CD4-positive, alpha-beta T cell (primary cell): Measurements from ENCODE around the gene HOGA1. TPM values are rescaled to one million over a fixed set of nuclear protein-coding genes. Genes with fewer than 3 reads are reported as not detected.
"Not testable (repeated sequence)": the region's sequence is repeated elsewhere in the genome, so short reads cannot be mapped to it uniquely, and the experiment has no call there.

Experiments
- ATAC-seq: fragments of 200-7000 bp; cut with Tn5 transposase; one replicate; pipeline ENCODE4 v1.10.0; 2022; ENCODE audit warnings: mild to moderate bottlenecking; ENCODE audit not compliant: poor library complexity
- CTCF ChIA-PET: fragments of 350-600 bp; sonication (Branson Sonifier 250); formaldehyde crosslinking; loops from one replicate; lab custom pipeline; 2021; ENCODE audit warnings: antibody characterized with exemption, inconsistent platforms; lab: Charles Lee
- POLR2A ChIA-PET: fragments of 350-600 bp; sonication (Branson Sonifier 250); formaldehyde crosslinking; loops from one replicate; lab custom pipeline; 2021; ENCODE audit warnings: antibody characterized with exemption, inconsistent platforms; lab: Charles Lee
- DNase-seq, 14 experiments: peaks; one replicate each; pipeline ENCODE4 v3.0.0-alpha.2; 2013 to 2020; ENCODE audit warnings: mixed read lengths in 2 of 14
- H3K27ac ChIP-seq, 2 donors: one replicate each; pipeline versions ENCODE4 v1.5.1 to v1.7.0; 2013; ENCODE audit warnings: low read length in 2 of 2, low read depth in 1 of 2, mild to moderate bottlenecking in 1 of 2
- H3K27me3 ChIP-seq, 2 experiments: 1 replicate in 1 of 2; 2 replicates in 1 of 2; pipeline versions ENCODE4 v1.6.1 to v1.7.0; 2013; ENCODE audit warnings: low read length in 2 of 2, control low read depth in 1 of 2, mild to moderate bottlenecking in 1 of 2, moderate library complexity in 1 of 2; ENCODE audit not compliant: insufficient read depth in 2 of 2, control insufficient read depth in 1 of 2
- H3K36me3 ChIP-seq: one replicate; pipeline ENCODE4 v1.6.1; 2013; ENCODE audit warnings: low read length, control low read depth; ENCODE audit not compliant: insufficient read depth
- H3K4me1 ChIP-seq: one replicate; pipeline ENCODE4 v1.6.1; 2013; ENCODE audit warnings: low read length, control low read depth; ENCODE audit not compliant: insufficient read depth
- H3K4me3 ChIP-seq: one replicate; pipeline ENCODE4 v1.5.1; 2013; ENCODE audit warnings: mild to moderate bottlenecking, low read length, moderate library complexity
- H3K9me3 ChIP-seq, 2 experiments: 1 replicate in 1 of 2; 2 replicates in 1 of 2; pipeline versions ENCODE4 v1.6.1 to v1.7.0; 2013; ENCODE audit warnings: low read length in 2 of 2, mild to moderate bottlenecking in 2 of 2, control low read depth in 1 of 2, moderate library complexity in 1 of 2; ENCODE audit not compliant: control insufficient read depth in 1 of 2, insufficient read depth in 1 of 2
- H3K27ac Mint-ChIP-seq: one replicate; pipeline ENCODE4 v1.8.0; 2020; ENCODE audit warnings: mixed read lengths
- H3K27me3 Mint-ChIP-seq: one replicate; pipeline ENCODE4 v1.8.0; 2021; ENCODE audit warnings: mixed read lengths
- H3K36me3 Mint-ChIP-seq: one replicate; pipeline ENCODE4 v1.8.0; 2021; ENCODE audit warnings: low read depth, mixed read lengths
- H3K4me1 Mint-ChIP-seq: one replicate; pipeline ENCODE4 v1.8.0; 2021; ENCODE audit warnings: low read depth, mixed read lengths
- H3K4me3 Mint-ChIP-seq: one replicate; pipeline ENCODE4 v1.8.0; 2020; ENCODE audit warnings: mild to moderate bottlenecking, mixed read lengths
- H3K9me3 Mint-ChIP-seq: one replicate; pipeline ENCODE4 v1.8.0; 2020; ENCODE audit warnings: mixed read lengths
- intact Hi-C, 2 experiments: fragments of 100-400 bp; cut with DNase I in 1 of 2; cut with micrococcal nuclease in 1 of 2; formaldehyde crosslinking; loops; one replicate each; pipeline versions ENCODE4 v1.15.1 to v1.9.0; 2023 to 2025; cut with DNase I, micrococcal nuclease
- total RNA-seq, 174 experiments: library from RNA in 2 of 174; stranded (reverse) in 2 of 174; gene quantifications; one replicate each; pipeline ENCODE4 v1.2.3 and lab custom pipeline; 2021 to 2026
- TF ChIP-seq, protein P1 (sequence below): fragments of 200-600 bp; IDR thresholded peaks from one replicate; pipeline ENCODE4 v1.8.0; 2022; ENCODE audit warnings: antibody characterized with exemption, mild to moderate bottlenecking

Gene HOGA1
- total RNA-seq, 2 experiments from 2014 or later = not detected

GRCh38 chr10:97575127-97575668 is 9.0 kb upstream of the HOGA1 start:
- DNase-seq (no peak), ATAC-seq (no peak)
- no peak overlapping the region for H3K27ac Mint-ChIP-seq
- CTCF ChIA-PET = no interaction called here
- no peak overlapping the region for H3K4me3 Mint-ChIP-seq
- H3K4me3 ChIP-seq = no peak overlapping the region
- no peaks in the 10 kb centered on the region for H3K27me3 Mint-ChIP-seq
- H3K4me1 Mint-ChIP-seq = no peaks in the 10 kb centered on the region
- H3K27ac ChIP-seq = no peak overlapping the region
- no peaks in the 10 kb centered on the region for H3K36me3 Mint-ChIP-seq
- TF ChIP-seq, protein P1, sequence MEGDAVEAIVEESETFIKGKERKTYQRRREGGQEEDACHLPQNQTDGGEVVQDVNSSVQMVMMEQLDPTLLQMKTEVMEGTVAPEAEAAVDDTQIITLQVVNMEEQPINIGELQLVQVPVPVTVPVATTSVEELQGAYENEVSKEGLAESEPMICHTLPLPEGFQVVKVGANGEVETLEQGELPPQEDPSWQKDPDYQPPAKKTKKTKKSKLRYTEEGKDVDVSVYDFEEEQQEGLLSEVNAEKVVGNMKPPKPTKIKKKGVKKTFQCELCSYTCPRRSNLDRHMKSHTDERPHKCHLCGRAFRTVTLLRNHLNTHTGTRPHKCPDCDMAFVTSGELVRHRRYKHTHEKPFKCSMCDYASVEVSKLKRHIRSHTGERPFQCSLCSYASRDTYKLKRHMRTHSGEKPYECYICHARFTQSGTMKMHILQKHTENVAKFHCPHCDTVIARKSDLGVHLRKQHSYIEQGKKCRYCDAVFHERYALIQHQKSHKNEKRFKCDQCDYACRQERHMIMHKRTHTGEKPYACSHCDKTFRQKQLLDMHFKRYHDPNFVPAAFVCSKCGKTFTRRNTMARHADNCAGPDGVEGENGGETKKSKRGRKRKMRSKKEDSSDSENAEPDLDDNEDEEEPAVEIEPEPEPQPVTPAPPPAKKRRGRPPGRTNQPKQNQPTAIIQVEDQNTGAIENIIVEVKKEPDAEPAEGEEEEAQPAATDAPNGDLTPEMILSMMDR = no peak
- no peaks in the 10 kb centered on the region for H3K9me3 ChIP-seq
- H3K4me1 ChIP-seq = no peaks in the 10 kb centered on the region
- POLR2A ChIA-PET = no interaction called here
- peaks cover 2 to 5% of the 10 kb centered on the region in 2 experiments for H3K27me3 ChIP-seq
- no peaks in the 10 kb centered on the region for H3K36me3 ChIP-seq
- intact Hi-C loops = no loop called here
- no peaks in the 10 kb centered on the region for H3K9me3 Mint-ChIP-seq

- H3K27me3 ChIP-seq, POLR2A ChIA-PET, DNase-seq, CTCF ChIA-PET, H3K27ac ChIP-seq, intact Hi-C loops, H3K36me3 Mint-ChIP-seq, H3K4me1 ChIP-seq, H3K9me3 Mint-ChIP-seq, H3K27me3 Mint-ChIP-seq, H3K36me3 ChIP-seq, ATAC-seq, H3K27ac Mint-ChIP-seq, H3K4me3 Mint-ChIP-seq, H3K4me3 ChIP-seq, H3K9me3 ChIP-seq, H3K4me1 Mint-ChIP-seq: not testable (repeated sequence)
Measured at GRCh38 chr10:97576487-97576886, 7.7 kb upstream of the HOGA1 start.

DNA sequence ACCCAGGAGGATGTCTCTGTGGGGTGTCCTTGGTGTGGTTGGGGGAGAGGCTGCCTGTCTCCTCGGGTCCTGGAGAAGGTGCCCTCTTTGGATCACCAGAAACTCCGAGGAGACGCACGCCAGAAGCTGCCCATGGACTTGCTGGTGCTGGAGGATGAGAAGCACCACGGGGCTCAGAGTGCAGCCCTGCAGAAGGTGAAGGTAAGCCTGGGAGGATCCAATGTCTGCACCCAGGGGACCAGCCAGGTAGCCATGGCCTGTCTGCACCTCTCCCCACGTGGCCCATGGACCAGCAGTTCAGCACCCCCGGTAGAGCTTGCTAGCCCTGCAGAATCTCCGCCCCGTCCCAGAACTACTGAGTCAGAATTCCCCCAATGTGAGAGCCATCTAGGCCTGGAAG is 6.5 kb upstream of the HOGA1 start:
- peaks cover 2 to 5% of the 10 kb centered on the region in 2 experiments for H3K27me3 ChIP-seq
- intact Hi-C loops = no loop called here
- H3K36me3 Mint-ChIP-seq = no peaks in the 10 kb centered on the region
- H3K27ac Mint-ChIP-seq = no peak overlapping the region
- H3K36me3 ChIP-seq = no peaks in the 10 kb centered on the region
- no peak for ATAC-seq
- H3K4me3 ChIP-seq = no peak overlapping the region
- TF ChIP-seq, protein P1 = no peak
- DNase-seq = no peak
- H3K9me3 ChIP-seq = no peaks in the 10 kb centered on the region
- H3K9me3 Mint-ChIP-seq = no peaks in the 10 kb centered on the region
- POLR2A ChIA-PET = interaction anchor here (0.5 kb wide), 1 partner anchor 319 kb away, joined by 3 read pairs; no protein-coding TSS in a partner anchor
- CTCF ChIA-PET = no interaction called here
- no peak overlapping the region for H3K4me3 Mint-ChIP-seq
- H3K27me3 Mint-ChIP-seq = no peaks in the 10 kb centered on the region
- no peaks in the 10 kb centered on the region for H3K4me1 ChIP-seq
- H3K27ac ChIP-seq = no peak overlapping the region
- no peaks in the 10 kb centered on the region for H3K4me1 Mint-ChIP-seq
